ENCODE results near the gene SLC39A9. TPM values are rescaled to one million over a fixed set of nuclear protein-coding genes. Genes with fewer than 3 reads are reported as not detected.

The SLC39A9 gene
- total RNA-seq, 1 experiment from 2014 or later: 44.1 TPM

GRCh38 chr14:69506241-69506595, 107.7 kb downstream of the SLC39A9 start:
- CTCF ChIA-PET: interaction anchor here (1.0 to 1.5 kb wide), 3 partner anchors 13 to 68 kb away, joined by 3 to 7 read pairs (median 4); partner anchors contain the start of gene CCDC177
- Mint-ChIP-seq H3K36me3 (no peaks in the 10 kb centered on the region), H3K27me3 (ENCODE audit: low read depth) (peaks cover 15% of the 10 kb centered on the region), H3K9me3 (no peaks in the 10 kb centered on the region), H3K4me1 (peaks cover 5% of the 10 kb centered on the region; the same call in 1 of the 2 replicates), H3K4me3 (no peak overlapping the region), H3K27ac (no peak overlapping the region)
- no peak for ATAC-seq
- no peak for DNase-seq (ENCODE audit: low spot score)
- TF ChIP-seq FOXK1 (CRISPR knock-in tag; IDR thresholded peaks at IDR 0.05) (no peak), IRF1 (CRISPR knock-in tag; IDR thresholded peaks at IDR 0.05) (no peak), RORB (CRISPR knock-in tag; IDR thresholded peaks at IDR 0.05) (no peak), AFF4 (CRISPR knock-in tag; IDR thresholded peaks at IDR 0.05; ENCODE audit: borderline replicate concordance) (no peak), STAT6 (CRISPR knock-in tag; conservative IDR thresholded peaks at IDR 0.05; ENCODE audit: low read depth) (no peak), NR1H2 (CRISPR knock-in tag; IDR thresholded peaks at IDR 0.05) (no peak), ZNF532 (CRISPR knock-in tag; IDR thresholded peaks at IDR 0.05; ENCODE audit: borderline replicate concordance) (no peak), ZBTB43 (CRISPR knock-in tag; IDR thresholded peaks at IDR 0.05) (no peak), FOXJ3 (CRISPR knock-in tag; IDR thresholded peaks at IDR 0.05; ENCODE audit: borderline replicate concordance) (no peak), ELF4 (CRISPR knock-in tag; IDR thresholded peaks at IDR 0.05; ENCODE audit: low read depth) (no peak)
- POLR2A ChIA-PET: no interaction called here

Other genes with a start within 250 kb of the SLC39A9 start
- gene DCAF5, start 245.6 kb upstream of the SLC39A9 start, total RNA-seq (2021): 28.9 to 30.3 TPM (median 29.1 TPM) in 3 replicates
- 24.1 to 28.2 TPM (median 26.2 TPM) in 3 replicates for gene EXD2, start 207.2 kb upstream of the SLC39A9 start, total RNA-seq (2021)
- gene GALNT16, start 138.5 kb upstream of the SLC39A9 start, total RNA-seq (2021): 3.0 to 4.5 TPM (median 3.8 TPM) in 3 replicates
- gene ERH, start 393 bp upstream of the SLC39A9 start, total RNA-seq (2021): 320 to 363 TPM (median 356 TPM) in 3 replicates
- 0.85 to 1.0 TPM (median 0.87 TPM) in 3 replicates for gene PLEKHD1, start 86.0 kb downstream of the SLC39A9 start, total RNA-seq (2021)
- 1.7 to 2.2 TPM (median 2.1 TPM) in 3 replicates for gene CCDC177, start 176.2 kb downstream of the SLC39A9 start, total RNA-seq (2021)
- 6.6 to 10.1 TPM (median 8.1 TPM) in 3 replicates for gene SUSD6, start 212.9 kb downstream of the SLC39A9 start, total RNA-seq (2021)